ENCODE results near the gene PRDM15.

DNA sequence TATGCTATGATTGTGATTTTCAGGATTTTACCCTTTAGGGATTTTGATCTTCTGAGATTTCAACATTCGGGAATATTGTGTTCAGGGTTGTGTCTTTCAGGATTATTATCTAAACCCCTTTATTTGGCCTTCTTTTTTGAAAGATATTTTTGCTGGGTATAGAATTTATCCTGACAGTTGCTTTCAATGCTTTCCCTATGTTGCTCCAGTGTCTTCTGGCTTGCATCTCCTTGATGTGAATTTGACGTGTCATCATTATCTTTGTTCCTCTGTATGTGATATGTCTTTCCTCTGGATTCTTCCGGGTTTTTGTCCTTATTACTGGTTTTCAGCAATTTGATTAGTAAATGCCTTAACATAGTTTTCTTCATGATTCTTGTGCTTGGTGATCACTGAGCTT lies 86.4 kb downstream of the PRDM15 start:
- TF ChIP-seq, protein P1, sequence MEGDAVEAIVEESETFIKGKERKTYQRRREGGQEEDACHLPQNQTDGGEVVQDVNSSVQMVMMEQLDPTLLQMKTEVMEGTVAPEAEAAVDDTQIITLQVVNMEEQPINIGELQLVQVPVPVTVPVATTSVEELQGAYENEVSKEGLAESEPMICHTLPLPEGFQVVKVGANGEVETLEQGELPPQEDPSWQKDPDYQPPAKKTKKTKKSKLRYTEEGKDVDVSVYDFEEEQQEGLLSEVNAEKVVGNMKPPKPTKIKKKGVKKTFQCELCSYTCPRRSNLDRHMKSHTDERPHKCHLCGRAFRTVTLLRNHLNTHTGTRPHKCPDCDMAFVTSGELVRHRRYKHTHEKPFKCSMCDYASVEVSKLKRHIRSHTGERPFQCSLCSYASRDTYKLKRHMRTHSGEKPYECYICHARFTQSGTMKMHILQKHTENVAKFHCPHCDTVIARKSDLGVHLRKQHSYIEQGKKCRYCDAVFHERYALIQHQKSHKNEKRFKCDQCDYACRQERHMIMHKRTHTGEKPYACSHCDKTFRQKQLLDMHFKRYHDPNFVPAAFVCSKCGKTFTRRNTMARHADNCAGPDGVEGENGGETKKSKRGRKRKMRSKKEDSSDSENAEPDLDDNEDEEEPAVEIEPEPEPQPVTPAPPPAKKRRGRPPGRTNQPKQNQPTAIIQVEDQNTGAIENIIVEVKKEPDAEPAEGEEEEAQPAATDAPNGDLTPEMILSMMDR (conservative IDR thresholded peaks at IDR 0.05 in 1 of 2, IDR thresholded peaks at IDR 0.05 in 1 of 2; ENCODE audit: extremely low read depth in 1 of 2, insufficient read depth in 1 of 2, low read depth in 1 of 2, low read length in 2 of 2), result no peak
- no peak for TF ChIP-seq EZH2 (IDR thresholded peaks at IDR 0.05; ENCODE audit: borderline replicate concordance, low read length)

Data from mammary epithelial cell (primary cell).